ENCODE measurements around the gene CLCN3.

The CLCN3 gene

GRCh38 chr4:169659716-169660670, 39.6 kb downstream of the CLCN3 start:
- CTCF ChIA-PET = interaction anchor here (0.6 to 1.8 kb wide), 3 partner anchors 13 to 68 kb away, joined by 3 to 5 read pairs (median 4); partner anchors contain the start of gene NEK1
- no peak for TF ChIP-seq CTCF (conservative IDR thresholded peaks at IDR 0.05; ENCODE audit: low read depth)
- POLR2A ChIA-PET (ENCODE audit: low non-redundant PET) = interaction anchor here (0.6 kb wide), 1 partner anchor 16 kb away, joined by 3 read pairs; no protein-coding TSS in a partner anchor
- peak; percentile 93 for DNase-seq (ENCODE audit: low spot score)
- no peak overlapping the region for H3K27ac ChIP-seq

GRCh38 chr4:169660929-169661328, 40.6 kb downstream of the CLCN3 start:
- DNase-seq (ENCODE audit: low spot score) = no peak
- H3K27ac ChIP-seq = no peak overlapping the region
- CTCF ChIA-PET = interaction anchor here (0.7 to 1.8 kb wide), 3 partner anchors 12 to 48 kb away, joined by 4 to 5 read pairs (median 4); partner anchors contain the start of gene NEK1
- no peak for TF ChIP-seq CTCF (conservative IDR thresholded peaks at IDR 0.05; ENCODE audit: low read depth)
- POLR2A ChIA-PET (ENCODE audit: low non-redundant PET) = no interaction called here

- no peak for DNase-seq (ENCODE audit: low spot score)
- ChIA-PET POLR2A (ENCODE audit: low non-redundant PET) (no interaction called here), CTCF (interaction anchor here (0.7 kb wide), 1 partner anchor 28 kb away, joined by 4 read pairs; no protein-coding TSS in a partner anchor)
- no peak overlapping the region for H3K27ac ChIP-seq
- TF ChIP-seq CTCF (conservative IDR thresholded peaks at IDR 0.05; ENCODE audit: low read depth) = no peak
These were observed 41.4 kb downstream of the CLCN3 start for GRCh38 chr4:169661761-169662160.

- H3K27ac ChIP-seq = no peak overlapping the region
- ChIA-PET CTCF (no interaction called here), POLR2A (ENCODE audit: low non-redundant PET) (no interaction called here)
- no peak for TF ChIP-seq CTCF (conservative IDR thresholded peaks at IDR 0.05; ENCODE audit: low read depth)
- no peak for DNase-seq (ENCODE audit: low spot score)
These were observed 41.8 kb downstream of the CLCN3 start for GRCh38 chr4:169662206-169662605.

- TF ChIP-seq CTCF (conservative IDR thresholded peaks at IDR 0.05; ENCODE audit: low read depth) = no peak
- ChIA-PET POLR2A (ENCODE audit: low non-redundant PET) (no interaction called here), CTCF (no interaction called here)
- H3K27ac ChIP-seq = no peak overlapping the region
- DNase-seq (ENCODE audit: low spot score) = no peak
These were observed 43.0 kb downstream of the CLCN3 start for GRCh38 chr4:169663402-169663801.

- H3K27ac ChIP-seq = no peak overlapping the region
- ChIA-PET CTCF (no interaction called here), POLR2A (ENCODE audit: low non-redundant PET) (no interaction called here)
- TF ChIP-seq CTCF (conservative IDR thresholded peaks at IDR 0.05; ENCODE audit: low read depth) = no peak
- DNase-seq (ENCODE audit: low spot score) = no peak
These were observed 43.5 kb downstream of the CLCN3 start for GRCh38 chr4:169663831-169664230.

All from RWPE1 (cell line).